Mesenchymal stem cell (in vitro differentiated cells and primary cell): ENCODE results near the gene CLEC16A.

Experiments used
- DNase-seq: peaks from one replicate; pipeline ENCODE4 v3.0.0-alpha.2; 2013
- H2AFZ ChIP-seq: one replicate; pipeline ENCODE4 v1.6.1; 2013; ENCODE audit warnings: low read depth, mild to moderate bottlenecking, control low read depth, inconsistent platforms, low read length, moderate library complexity
- H2AK5ac ChIP-seq: 2 replicates; pipeline ENCODE4 v1.6.1; 2013; ENCODE audit warnings: low read length, moderate library complexity, mild to moderate bottlenecking, inconsistent platforms; ENCODE audit not compliant: severe bottlenecking
- H2BK120ac ChIP-seq: one replicate; pipeline ENCODE4 v1.6.1; 2013; ENCODE audit warnings: low read depth, mild to moderate bottlenecking, inconsistent platforms, low read length, moderate library complexity
- H2BK12ac ChIP-seq, 2 experiments: one replicate each; pipeline ENCODE4 v1.6.1; 2013; ENCODE audit warnings: inconsistent platforms in 2 of 2, low read length in 2 of 2, mild to moderate bottlenecking in 2 of 2, moderate library complexity in 2 of 2, control low read depth in 1 of 2
- H2BK15ac ChIP-seq: one replicate; pipeline ENCODE4 v1.6.1; 2013; ENCODE audit warnings: mild to moderate bottlenecking, low read depth, inconsistent platforms; ENCODE audit not compliant: poor library complexity, severe bottlenecking
- H2BK5ac ChIP-seq: 2 replicates; pipeline ENCODE4 v1.6.1; 2013; ENCODE audit warnings: low read depth, mild to moderate bottlenecking, low read length, control low read depth, inconsistent platforms; ENCODE audit not compliant: poor library complexity, severe bottlenecking
- H3K14ac ChIP-seq, 2 experiments: one replicate each; pipeline ENCODE4 v1.6.1; 2013; ENCODE audit warnings: inconsistent platforms in 2 of 2, low read length in 2 of 2, control low read depth in 1 of 2, mild to moderate bottlenecking in 1 of 2, moderate library complexity in 1 of 2
- H3K18ac ChIP-seq, 2 experiments: one replicate each; pipeline ENCODE4 v1.6.1; 2013; ENCODE audit warnings: inconsistent platforms in 2 of 2, low read length in 2 of 2, control low read depth in 1 of 2, low read depth in 1 of 2, mild to moderate bottlenecking in 1 of 2
- H3K23ac ChIP-seq, 2 experiments: one replicate each; pipeline ENCODE4 v1.6.1; 2013; ENCODE audit warnings: inconsistent platforms in 2 of 2, low read length in 2 of 2, mild to moderate bottlenecking in 2 of 2, moderate library complexity in 2 of 2, control low read depth in 1 of 2
- H3K27ac ChIP-seq: 2 replicates; pipeline ENCODE4 v1.5.1; 2013; ENCODE audit warnings: mild to moderate bottlenecking, moderate library complexity, low read length, control low read depth, inconsistent platforms; ENCODE audit not compliant: poor library complexity, severe bottlenecking
- H3K27me3 ChIP-seq, 2 experiments: 2 replicates each; pipeline versions ENCODE4 v1.6.1 to v1.7.0; 2013; ENCODE audit warnings: low read length in 2 of 2, mild to moderate bottlenecking in 2 of 2, moderate library complexity in 2 of 2, control low read depth in 1 of 2, inconsistent platforms in 1 of 2; ENCODE audit not compliant: control insufficient read depth in 1 of 2, insufficient read depth in 1 of 2
- H3K36me3 ChIP-seq, 2 experiments: 2 replicates each; pipeline versions ENCODE4 v1.6.1 to v1.7.0; 2013; ENCODE audit warnings: low read length in 2 of 2, control low read depth in 1 of 2, inconsistent platforms in 1 of 2, low read depth in 1 of 2, mild to moderate bottlenecking in 1 of 2; ENCODE audit not compliant: insufficient read depth in 2 of 2, control insufficient read depth in 1 of 2
- H3K4ac ChIP-seq, 2 experiments: one replicate each; pipeline ENCODE4 v1.6.1; 2013; ENCODE audit warnings: inconsistent platforms in 2 of 2, low read length in 2 of 2, mild to moderate bottlenecking in 2 of 2, moderate library complexity in 2 of 2, control low read depth in 1 of 2, low read depth in 1 of 2
- H3K4me1 ChIP-seq: 2 replicates; pipeline ENCODE4 v1.6.1; 2013; ENCODE audit warnings: low read depth, low read length, control low read depth; ENCODE audit not compliant: control insufficient read depth, insufficient read depth
- H3K4me2 ChIP-seq: 2 replicates; pipeline ENCODE4 v1.6.1; 2013; ENCODE audit warnings: low read length, mild to moderate bottlenecking, inconsistent platforms; ENCODE audit not compliant: poor library complexity, severe bottlenecking
- H3K4me3 ChIP-seq, 2 experiments: 2 replicates each; pipeline versions ENCODE4 v1.5.1 to v1.7.0; 2013; ENCODE audit warnings: low read length in 2 of 2, mild to moderate bottlenecking in 2 of 2, control low read depth in 1 of 2, low read depth in 1 of 2; ENCODE audit not compliant: insufficient read depth in 1 of 2
- H3K79me1 ChIP-seq: replicated peaks from 2 replicates; pipeline ENCODE4 v1.6.1; 2013; ENCODE audit warnings: mild to moderate bottlenecking, control low read depth, low read length, inconsistent platforms; ENCODE audit not compliant: poor library complexity, severe bottlenecking
- H3K9ac ChIP-seq: 2 replicates; pipeline ENCODE4 v1.7.0; 2013; ENCODE audit warnings: mild to moderate bottlenecking, low read length, moderate library complexity
- H3K9me3 ChIP-seq: 2 replicates; pipeline ENCODE4 v1.7.0; 2013; ENCODE audit warnings: mild to moderate bottlenecking, low read length; ENCODE audit not compliant: control insufficient read depth
- H4K8ac ChIP-seq: one replicate; pipeline ENCODE4 v1.6.1; 2013; ENCODE audit warnings: inconsistent platforms, mild to moderate bottlenecking, low read length, moderate library complexity
- H4K91ac ChIP-seq: one replicate; pipeline ENCODE4 v1.6.1; 2013; ENCODE audit warnings: mild to moderate bottlenecking, low read length, inconsistent platforms
- WGBS: methylation state at CpG from one replicate; pipeline ENCODE4 v1.1.7; 2013; ENCODE audit warnings: mixed read lengths; 5-methylcytosine and 5-hydroxymethylcytosine counted together

CLEC16A gene

GRCh38 chr16:11109566-11109965 is 165.2 kb downstream of the CLEC16A start:
- H3K79me1 ChIP-seq: peaks cover 4% of the 10 kb centered on the region
- no peak overlapping the region for H3K14ac ChIP-seq
- no peak overlapping the region for H2AFZ ChIP-seq
- no peak overlapping the region for H3K23ac ChIP-seq
- no peak overlapping the region for H3K4me2 ChIP-seq
- H4K91ac ChIP-seq: peak overlapping the region; percentile 2
- no peak overlapping the region for H4K8ac ChIP-seq
- no peak overlapping the region for H2BK5ac ChIP-seq
- peak overlapping the region; percentile 32 for H2AK5ac ChIP-seq
- peak overlapping the region; percentile 13 to 55 for H3K18ac ChIP-seq
- H3K27me3 ChIP-seq: no peaks in the 10 kb centered on the region
- H3K4me3 ChIP-seq: no peak overlapping the region
- H2BK120ac ChIP-seq: no peak overlapping the region
- H3K9me3 ChIP-seq: peaks cover 14% of the 10 kb centered on the region
- peak overlapping the region; percentile 27 to 59 for H2BK12ac ChIP-seq
- H3K27ac ChIP-seq: peak overlapping the region; percentile 60
- H3K36me3 ChIP-seq: peaks cover 5 to 9% of the 10 kb centered on the region in 2 experiments
- H3K4ac ChIP-seq: peak overlapping the region in 1 of 2 experiments; percentile 64
- peak; percentile 80 for DNase-seq
- H3K9ac ChIP-seq: no peak overlapping the region
- 8% methylated on average over 6 of the region's 6 CpGs for WGBS
- H3K4me1 ChIP-seq: peaks cover 30% of the 10 kb centered on the region
- no peak overlapping the region for H2BK15ac ChIP-seq

- H3K23ac ChIP-seq: no peak overlapping the region
- H3K4me2 ChIP-seq: no peak overlapping the region
- H3K9ac ChIP-seq: no peak overlapping the region
- H3K9me3 ChIP-seq: peaks cover 14% of the 10 kb centered on the region
- H3K27me3 ChIP-seq: no peaks in the 10 kb centered on the region
- peaks cover 28% of the 10 kb centered on the region for H3K4me1 ChIP-seq
- no peak overlapping the region for H2AK5ac ChIP-seq
- no peak overlapping the region for H4K8ac ChIP-seq
- no peak for DNase-seq
- H3K4me3 ChIP-seq: no peak overlapping the region
- H2BK120ac ChIP-seq: no peak overlapping the region
- no peak overlapping the region for H3K27ac ChIP-seq
- no peak overlapping the region for H2BK5ac ChIP-seq
- WGBS: 100% methylated on average over 1 of the region's 1 CpG
- H3K36me3 ChIP-seq: peaks cover 5 to 10% of the 10 kb centered on the region in 2 experiments
- H3K14ac ChIP-seq: no peak overlapping the region
- no peak overlapping the region for H3K18ac ChIP-seq
- H2AFZ ChIP-seq: no peak overlapping the region
- no peak overlapping the region for H4K91ac ChIP-seq
- no peak overlapping the region for H2BK12ac ChIP-seq
- H3K79me1 ChIP-seq: peaks cover 4% of the 10 kb centered on the region
- no peak overlapping the region for H2BK15ac ChIP-seq
- H3K4ac ChIP-seq: no peak overlapping the region
Observed at GRCh38 chr16:11111150-11111549, 166.8 kb downstream of the CLEC16A start.

GRCh38 chr16:11111856-11112634 is 167.7 kb downstream of the CLEC16A start:
- H2BK5ac ChIP-seq: no peak overlapping the region
- no peak overlapping the region for H2AK5ac ChIP-seq
- H2AFZ ChIP-seq: no peak overlapping the region
- H2BK15ac ChIP-seq: no peak overlapping the region
- H3K9me3 ChIP-seq: peaks cover 14% of the 10 kb centered on the region
- no peak overlapping the region for H3K23ac ChIP-seq
- H3K27me3 ChIP-seq: no peaks in the 10 kb centered on the region
- no peak overlapping the region for H4K8ac ChIP-seq
- H3K4me1 ChIP-seq: peaks cover 25% of the 10 kb centered on the region
- no peak overlapping the region for H3K4ac ChIP-seq
- peaks cover 8 to 10% of the 10 kb centered on the region in 2 experiments for H3K36me3 ChIP-seq
- 94% methylated on average over 9 of the region's 9 CpGs for WGBS
- H3K14ac ChIP-seq: no peak overlapping the region
- H3K4me3 ChIP-seq: no peak overlapping the region
- H3K18ac ChIP-seq: no peak overlapping the region
- H4K91ac ChIP-seq: no peak overlapping the region
- peak overlapping the region in 1 of 2 experiments; percentile 61 for H2BK12ac ChIP-seq
- H3K4me2 ChIP-seq: no peak overlapping the region
- H3K79me1 ChIP-seq: peaks cover 4% of the 10 kb centered on the region
- no peak overlapping the region for H2BK120ac ChIP-seq
- H3K9ac ChIP-seq: no peak overlapping the region
- no peak for DNase-seq
- H3K27ac ChIP-seq: no peak overlapping the region

GRCh38 chr16:11112723-11113348 is 168.5 kb downstream of the CLEC16A start:
- Histone ChIP-seq H3K9ac (no peak overlapping the region), H3K79me1 (peaks cover 4% of the 10 kb centered on the region), H3K18ac (no peak overlapping the region), H3K4me1 (peaks cover 19% of the 10 kb centered on the region), H2BK15ac (no peak overlapping the region), H3K9me3 (peaks cover 14% of the 10 kb centered on the region), H3K23ac (no peak overlapping the region), H3K14ac (no peak overlapping the region), H2BK120ac (no peak overlapping the region), H4K91ac (no peak overlapping the region), H3K27ac (no peak overlapping the region), H2BK5ac (no peak overlapping the region), H2AFZ (no peak overlapping the region), H3K4me3 (no peak overlapping the region), H3K36me3 (peaks cover 8 to 10% of the 10 kb centered on the region in 2 experiments), H3K27me3 (no peaks in the 10 kb centered on the region), H3K4me2 (no peak overlapping the region), H2BK12ac (peak overlapping the region in 1 of 2 experiments; percentile 45), H4K8ac (no peak overlapping the region), H2AK5ac (no peak overlapping the region), H3K4ac (no peak overlapping the region)
- DNase-seq: no peak
- WGBS: 93% methylated on average over 4 of the region's 4 CpGs
